Fibroblast of lung (primary cell): ENCODE measurements around the gene OVCA2.

Source experiments
- EZH2 ChIP-seq: IDR thresholded peaks from 2 replicates; pipeline ENCODE4 v1.5.1; 2012; ENCODE audit warnings: low read length, control low read depth, mild to moderate bottlenecking; ENCODE audit errors: missing control alignments
- TF ChIP-seq, protein P1 (sequence below), 2 donors: IDR thresholded peaks in 1 of 2; conservative IDR thresholded peaks in 1 of 2; 1 replicate in 1 of 2; 2 replicates in 1 of 2; pipeline ENCODE4 v1.5.1; 2011 to 2012; ENCODE audit warnings: low read length in 2 of 2, control low read depth in 1 of 2, inconsistent platforms in 1 of 2, low read depth in 1 of 2, mild to moderate bottlenecking in 1 of 2

GRCh38 chr17:2077040-2077439, 35.2 kb downstream of the OVCA2 start:
- TF ChIP-seq, protein P1, sequence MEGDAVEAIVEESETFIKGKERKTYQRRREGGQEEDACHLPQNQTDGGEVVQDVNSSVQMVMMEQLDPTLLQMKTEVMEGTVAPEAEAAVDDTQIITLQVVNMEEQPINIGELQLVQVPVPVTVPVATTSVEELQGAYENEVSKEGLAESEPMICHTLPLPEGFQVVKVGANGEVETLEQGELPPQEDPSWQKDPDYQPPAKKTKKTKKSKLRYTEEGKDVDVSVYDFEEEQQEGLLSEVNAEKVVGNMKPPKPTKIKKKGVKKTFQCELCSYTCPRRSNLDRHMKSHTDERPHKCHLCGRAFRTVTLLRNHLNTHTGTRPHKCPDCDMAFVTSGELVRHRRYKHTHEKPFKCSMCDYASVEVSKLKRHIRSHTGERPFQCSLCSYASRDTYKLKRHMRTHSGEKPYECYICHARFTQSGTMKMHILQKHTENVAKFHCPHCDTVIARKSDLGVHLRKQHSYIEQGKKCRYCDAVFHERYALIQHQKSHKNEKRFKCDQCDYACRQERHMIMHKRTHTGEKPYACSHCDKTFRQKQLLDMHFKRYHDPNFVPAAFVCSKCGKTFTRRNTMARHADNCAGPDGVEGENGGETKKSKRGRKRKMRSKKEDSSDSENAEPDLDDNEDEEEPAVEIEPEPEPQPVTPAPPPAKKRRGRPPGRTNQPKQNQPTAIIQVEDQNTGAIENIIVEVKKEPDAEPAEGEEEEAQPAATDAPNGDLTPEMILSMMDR (conservative IDR thresholded peaks at IDR 0.05 in 1 of 2, IDR thresholded peaks at IDR 0.05 in 1 of 2; ENCODE audit: low read depth in 1 of 2, low read length in 2 of 2): no peak
- no peak for TF ChIP-seq EZH2
